GDM1 (cell line): Measurements from ENCODE around the gene NHLRC2.

Experiments
- DNase-seq: peaks from one replicate; lab custom pipeline; 2025; lab: John Stamatoyannopoulos, UW

The NHLRC2 gene

DNA sequence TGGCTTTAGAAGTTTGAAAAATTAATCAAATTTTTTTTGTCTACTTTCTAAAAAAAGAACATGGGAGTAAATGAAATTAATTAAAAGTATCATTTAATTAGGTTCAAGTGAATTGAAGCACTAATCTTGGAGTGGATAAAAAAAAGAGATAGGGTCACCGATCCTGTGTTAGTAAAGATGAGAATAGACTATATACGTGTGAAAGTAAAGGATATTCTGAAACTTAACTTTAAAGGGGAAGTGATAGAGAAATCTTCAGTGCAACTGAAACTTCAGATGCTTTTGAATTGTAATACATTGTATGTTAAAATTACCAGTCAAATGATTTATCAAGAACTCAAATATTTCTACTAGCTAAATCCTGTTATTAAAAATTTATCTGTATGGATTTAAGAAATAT lies 4.8 kb downstream of the NHLRC2 start:
- DNase-seq, result no peak

- DNase-seq, result no peak
Observed at GRCh38 chr10:113865901-113866300, 11.4 kb downstream of the NHLRC2 start.

- DNase-seq, result no peak
Observed at GRCh38 chr10:113866551-113867394, 12.3 kb downstream of the NHLRC2 start.

- no peak for DNase-seq
Observed at GRCh38 chr10:113867904-113868303, 13.4 kb downstream of the NHLRC2 start.

DNA sequence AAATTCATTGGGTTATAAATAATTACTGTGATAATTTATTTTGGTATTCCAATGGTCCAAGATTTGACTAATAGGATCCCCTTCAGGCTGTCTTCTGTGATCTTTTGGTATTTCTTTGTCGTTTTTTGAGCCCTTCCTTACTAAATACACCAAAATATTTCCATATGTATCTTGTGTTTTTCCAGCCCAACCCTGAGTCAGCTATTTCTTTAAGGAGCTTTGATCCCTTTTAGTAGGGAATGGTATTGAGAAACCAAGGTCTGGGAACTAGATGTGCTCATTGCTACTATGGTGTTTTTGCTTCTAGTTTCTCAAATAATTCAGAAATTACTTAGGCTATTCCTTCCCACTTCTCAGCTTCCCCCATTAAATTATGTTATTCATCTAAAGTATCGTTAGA lies 15.3 kb downstream of the NHLRC2 start:
- DNase-seq, result no peak

DNA sequence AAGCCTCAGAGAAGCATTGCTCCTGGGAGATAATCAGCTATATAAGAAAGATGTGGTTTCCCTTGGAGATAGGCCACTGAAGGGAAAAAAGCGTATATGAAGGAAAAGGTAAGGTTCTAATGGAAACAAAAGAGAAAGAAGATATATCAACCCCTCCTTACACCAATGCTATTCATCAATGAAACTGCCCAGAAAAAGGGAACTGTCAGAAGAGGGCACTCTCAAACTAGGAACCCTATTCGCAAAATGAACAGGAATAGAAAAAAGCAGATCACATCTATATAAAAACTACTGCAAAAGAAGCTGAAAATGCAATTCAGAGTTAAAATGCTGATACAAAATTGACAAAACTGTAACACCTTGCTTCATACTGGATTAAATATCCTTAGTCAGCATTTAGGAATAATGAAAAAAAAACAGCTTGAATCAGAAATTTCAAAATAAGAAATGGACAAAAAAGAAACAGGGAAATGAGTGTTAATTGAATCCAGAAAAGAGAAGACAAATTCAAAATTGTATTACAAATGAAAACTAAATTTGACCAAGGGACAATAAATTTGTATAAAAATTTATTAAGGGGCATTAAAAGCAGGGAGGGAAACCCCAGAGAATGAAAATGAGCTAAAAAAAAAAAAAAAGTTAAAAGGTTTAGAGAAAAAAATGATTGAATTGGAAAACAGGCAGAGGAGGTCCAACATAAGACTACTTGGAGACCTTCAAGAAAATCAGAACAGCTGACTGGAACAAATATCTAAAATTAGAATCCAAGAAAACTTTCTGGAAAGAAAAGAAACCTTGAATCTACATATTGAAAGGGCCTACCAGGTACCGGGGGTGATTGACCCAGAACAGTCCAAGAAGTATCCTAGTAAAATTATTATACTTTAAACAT lies 17.9 kb downstream of the NHLRC2 start:
- DNase-seq, result no peak

DNA sequence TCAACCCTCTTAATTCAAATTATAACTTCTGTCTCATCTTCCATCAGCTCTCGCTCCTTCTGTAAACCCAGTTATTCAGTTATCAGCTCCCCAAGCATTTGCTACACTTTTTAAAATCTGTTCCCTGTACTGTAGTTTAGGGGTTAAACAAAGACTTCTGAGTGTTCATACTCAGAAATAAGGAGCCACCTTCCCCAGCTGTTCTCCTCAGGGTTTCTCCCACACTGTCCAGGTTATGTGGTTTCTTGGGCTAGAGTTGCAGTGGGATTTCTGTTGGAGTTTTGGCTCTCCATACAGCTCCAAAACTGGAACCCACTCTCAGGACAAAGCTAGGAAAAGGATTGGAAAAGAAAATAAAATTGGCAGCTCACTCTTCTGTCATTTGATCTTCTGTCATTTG lies 20.8 kb downstream of the NHLRC2 start:
- DNase-seq, result no peak

DNA sequence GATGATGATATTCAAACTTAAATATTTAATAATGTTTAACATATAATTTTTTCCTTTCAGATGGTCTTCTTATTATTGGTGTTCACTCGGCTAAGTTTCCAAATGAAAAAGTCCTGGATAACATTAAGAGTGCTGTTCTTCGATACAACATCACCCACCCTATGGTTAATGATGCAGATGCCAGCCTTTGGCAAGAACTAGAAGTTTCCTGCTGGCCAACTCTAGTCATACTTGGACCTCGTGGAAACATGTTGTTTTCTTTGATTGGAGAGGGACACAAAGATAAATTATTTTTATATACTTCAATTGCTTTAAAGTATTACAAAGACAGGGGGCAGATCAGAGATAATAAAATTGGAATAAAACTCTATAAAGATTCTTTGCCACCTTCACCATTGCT lies 22.0 kb downstream of the NHLRC2 start:
- no peak for DNase-seq

GRCh38 chr10:113879691-113880090 lies 25.2 kb downstream of the NHLRC2 start:
- no peak for DNase-seq

- DNase-seq, result no peak
Observed at GRCh38 chr10:113880236-113880635, 25.8 kb downstream of the NHLRC2 start.

DNA sequence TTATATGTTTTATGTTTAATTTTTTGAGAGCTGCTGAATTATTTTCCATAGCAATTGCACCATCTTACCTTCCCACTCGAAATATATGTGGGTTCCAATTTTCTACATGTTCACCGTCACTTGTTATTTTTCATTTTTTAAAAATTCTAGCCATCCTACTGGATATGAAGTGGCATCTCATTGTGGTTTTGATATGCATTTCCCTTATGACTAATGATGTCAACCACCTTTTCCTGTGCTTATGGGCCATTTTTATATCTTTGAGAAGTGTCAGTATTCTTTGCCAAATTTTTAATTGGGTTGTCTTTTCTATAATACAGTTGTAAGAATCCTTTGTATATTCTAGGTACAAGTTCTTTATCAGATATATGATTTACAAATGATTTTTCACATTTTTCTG lies 27.8 kb downstream of the NHLRC2 start:
- DNase-seq, result no peak

DNA sequence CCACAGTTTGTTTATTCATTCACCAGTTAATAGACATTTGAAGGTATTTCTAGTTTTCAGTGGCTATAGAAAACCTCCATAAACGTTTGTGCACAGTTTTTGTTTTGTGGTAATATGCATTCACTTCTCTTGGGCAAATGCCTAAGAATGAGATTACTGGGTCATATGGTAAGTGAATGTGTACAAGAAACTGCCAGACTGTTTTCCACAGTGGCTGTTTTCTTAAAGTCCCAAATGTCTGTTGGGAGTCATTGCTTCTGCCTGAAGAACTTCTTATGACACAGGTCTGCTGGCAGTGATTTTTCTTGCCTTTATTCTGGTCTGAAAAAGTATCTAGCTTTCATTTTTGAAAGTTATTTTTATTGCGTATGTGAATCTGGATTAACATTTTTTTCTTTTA lies 35.5 kb downstream of the NHLRC2 start:
- DNase-seq, result no peak

- DNase-seq, result no peak
Observed at GRCh38 chr10:113890769-113891168, 36.3 kb downstream of the NHLRC2 start.

GRCh38 chr10:113891476-113891875 lies 37.0 kb downstream of the NHLRC2 start:
- DNase-seq, result no peak

DNA sequence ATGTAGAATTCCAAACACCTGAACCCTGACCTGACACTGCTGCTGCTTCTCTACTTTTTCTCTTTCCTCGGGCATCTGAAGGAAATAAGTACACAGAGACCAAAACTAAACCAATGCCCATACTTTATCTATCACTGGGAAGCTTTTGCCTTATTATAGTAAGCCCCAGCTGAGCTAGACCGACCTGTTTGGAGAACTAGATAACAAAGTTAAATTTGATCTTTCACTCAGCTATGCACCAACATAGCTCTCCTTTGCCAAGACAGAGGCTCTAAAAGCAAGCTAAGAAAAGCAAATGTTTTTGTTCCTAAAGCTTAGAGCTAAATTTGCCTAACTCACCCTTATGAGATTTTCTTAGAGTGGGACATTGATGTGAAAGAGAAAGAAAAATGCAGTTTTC lies 39.1 kb downstream of the NHLRC2 start:
- no peak for DNase-seq

- DNase-seq, result no peak
Observed at GRCh38 chr10:113894581-113894980, 40.1 kb downstream of the NHLRC2 start.

GRCh38 chr10:113895018-113895417 lies 40.6 kb downstream of the NHLRC2 start:
- DNase-seq, result no peak

DNA sequence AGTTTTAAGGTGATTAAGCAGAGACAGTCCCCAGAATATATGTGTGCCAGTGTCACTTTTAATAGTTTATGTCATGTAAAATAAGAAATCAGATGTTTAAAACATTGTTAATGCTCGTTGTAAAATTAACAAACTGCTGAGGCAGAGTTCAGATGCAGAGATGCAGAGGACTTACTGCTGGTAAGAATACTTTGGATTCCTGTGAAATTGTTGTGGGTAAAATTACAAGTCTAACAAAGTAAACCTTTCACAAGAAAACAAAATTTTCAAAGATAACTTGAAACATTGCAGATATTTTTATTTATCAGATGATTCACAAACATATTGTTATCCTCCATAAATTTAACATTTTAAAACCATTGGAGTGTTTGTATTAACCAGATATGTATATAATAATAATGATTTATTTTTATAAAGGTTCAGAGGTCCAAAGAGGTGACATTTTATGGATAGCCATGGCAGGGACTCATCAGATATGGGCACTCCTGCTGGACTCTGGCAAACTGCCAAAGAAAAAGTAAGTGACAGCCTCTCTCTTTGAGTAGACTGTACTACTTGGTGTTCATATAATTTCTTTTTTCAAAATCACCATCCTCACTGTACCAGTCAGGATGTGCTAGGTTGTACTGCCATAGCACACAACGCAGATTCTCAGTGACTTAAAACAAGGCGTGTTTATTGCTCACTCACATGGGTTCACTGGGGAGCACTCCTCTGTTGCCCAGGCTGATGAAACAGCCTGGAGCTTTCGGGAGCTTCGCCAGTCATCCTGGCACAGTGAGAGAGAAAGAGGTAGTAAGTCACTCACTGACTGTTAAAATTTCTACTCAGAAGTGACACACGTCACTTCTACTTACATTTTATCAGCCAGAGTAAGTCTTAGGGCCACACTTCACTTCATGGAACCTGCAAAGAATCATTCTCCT lies 43.5 kb downstream of the NHLRC2 start:
- no peak for DNase-seq

- no peak for DNase-seq
Observed at GRCh38 chr10:113899952-113900598, 45.6 kb downstream of the NHLRC2 start.

DNA sequence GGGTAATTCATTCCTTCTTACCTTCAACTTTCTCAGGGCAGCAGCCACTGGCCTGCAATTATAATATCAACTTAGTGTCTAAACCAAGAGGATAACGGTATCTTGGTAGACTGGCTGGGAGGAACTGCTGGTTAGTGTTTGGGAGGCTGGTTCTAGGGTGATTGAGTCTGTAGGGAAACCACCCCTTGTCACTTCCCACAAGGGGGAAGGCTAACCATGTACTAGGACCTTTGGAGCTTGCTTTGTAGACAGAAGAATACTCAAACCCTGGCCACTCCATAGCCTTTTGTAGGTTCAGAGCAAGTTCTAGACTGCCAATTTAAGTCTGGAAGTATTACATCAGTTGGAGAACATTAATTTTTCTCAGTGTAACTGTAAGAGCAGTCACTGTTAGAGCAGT lies 51.3 kb downstream of the NHLRC2 start:
- DNase-seq, result no peak

GRCh38 chr10:113907166-113907565 lies 52.7 kb downstream of the NHLRC2 start:
- no peak for DNase-seq

- DNase-seq, result no peak
Observed at GRCh38 chr10:113908236-113908635, 53.8 kb downstream of the NHLRC2 start.
